Keratinocyte (primary cell): ENCODE measurements around the gene ORM1.

ENCODE experiments used
- CTCF ChIP-seq, 3 experiments: IDR thresholded peaks in 1 of 3; conservative IDR thresholded peaks in 1 of 3; optimal IDR thresholded peaks in 1 of 3; 2 replicates in 2 of 3; 3 replicates in 1 of 3; pipeline versions ENCODE3 to v1.5.1; 2011; ENCODE audit warnings: low read length in 3 of 3, mild to moderate bottlenecking in 3 of 3, moderate library complexity in 2 of 3, control low read depth in 1 of 3, inconsistent platforms in 1 of 3; ENCODE audit not compliant: insufficient read depth in 2 of 3; ENCODE audit errors: extremely low read depth in 1 of 3
- EZH2 ChIP-seq: IDR thresholded peaks from one replicate; pipeline ENCODE4 v1.6.1; 2012; ENCODE audit warnings: inconsistent platforms, mild to moderate bottlenecking, low read length, moderate library complexity

- TF ChIP-seq CTCF (optimal IDR thresholded peaks at IDR 0.05 in 1 of 3, IDR thresholded peaks at IDR 0.05 in 1 of 3, conservative IDR thresholded peaks at IDR 0.05 in 1 of 3; ENCODE audit: extremely low read depth in 1 of 3, insufficient read depth in 2 of 3, low read length in 3 of 3), result no peak
- no peak for TF ChIP-seq EZH2
Observed at GRCh38 chr9:114301798-114302565, 20.9 kb upstream of the ORM1 start.
